HG03378 (cell line): ENCODE measurements around the gene NLGN4X.

Experiments
- ATAC-seq: cut with Tn5 transposase; IDR thresholded peaks from one replicate; pipeline ENCODE4 v1.9.1; 2021; ENCODE audit warnings: mild to moderate bottlenecking, moderate library complexity; ENCODE audit not compliant: unreplicated experiment

NLGN4X gene

GRCh38 chrX:5876984-5877596 lies 351.6 kb downstream of the NLGN4X start:
- ATAC-seq: no peak

- ATAC-seq: no peak
Observed at GRCh38 chrX:5870238-5870637, 358.4 kb downstream of the NLGN4X start.

- ATAC-seq: no peak
Observed at GRCh38 chrX:5869786-5870185, 358.9 kb downstream of the NLGN4X start.

- no peak for ATAC-seq
Observed at GRCh38 chrX:5867778-5868177, 360.9 kb downstream of the NLGN4X start.

GRCh38 chrX:5857232-5857631 lies 371.4 kb downstream of the NLGN4X start:
- ATAC-seq: no peak

- ATAC-seq: no peak
Observed at GRCh38 chrX:5852941-5853340, 375.7 kb downstream of the NLGN4X start.

- ATAC-seq: no peak
Observed at GRCh38 chrX:5842601-5843000, 386.1 kb downstream of the NLGN4X start.
